GM18507 (cell line): ENCODE measurements around the gene ABCG4.
"Not testable (repeated sequence)": the region's sequence is repeated elsewhere in the genome, so short reads cannot be mapped to it uniquely, and the experiment has no call there.

ENCODE experiments used
- DNase-seq: peaks from one replicate; pipeline ENCODE4 v3.0.0; 2011; ENCODE audit warnings: low read depth; ENCODE audit not compliant: insufficient read length; ENCODE audit errors: extremely low spot score
- FAIRE-seq: peaks from 2 replicates; lab custom pipeline; 2011; peaks lifted over from hg19 to GRCh38; lab: Jason Lieb, UNC

The ABCG4 gene

DNA sequence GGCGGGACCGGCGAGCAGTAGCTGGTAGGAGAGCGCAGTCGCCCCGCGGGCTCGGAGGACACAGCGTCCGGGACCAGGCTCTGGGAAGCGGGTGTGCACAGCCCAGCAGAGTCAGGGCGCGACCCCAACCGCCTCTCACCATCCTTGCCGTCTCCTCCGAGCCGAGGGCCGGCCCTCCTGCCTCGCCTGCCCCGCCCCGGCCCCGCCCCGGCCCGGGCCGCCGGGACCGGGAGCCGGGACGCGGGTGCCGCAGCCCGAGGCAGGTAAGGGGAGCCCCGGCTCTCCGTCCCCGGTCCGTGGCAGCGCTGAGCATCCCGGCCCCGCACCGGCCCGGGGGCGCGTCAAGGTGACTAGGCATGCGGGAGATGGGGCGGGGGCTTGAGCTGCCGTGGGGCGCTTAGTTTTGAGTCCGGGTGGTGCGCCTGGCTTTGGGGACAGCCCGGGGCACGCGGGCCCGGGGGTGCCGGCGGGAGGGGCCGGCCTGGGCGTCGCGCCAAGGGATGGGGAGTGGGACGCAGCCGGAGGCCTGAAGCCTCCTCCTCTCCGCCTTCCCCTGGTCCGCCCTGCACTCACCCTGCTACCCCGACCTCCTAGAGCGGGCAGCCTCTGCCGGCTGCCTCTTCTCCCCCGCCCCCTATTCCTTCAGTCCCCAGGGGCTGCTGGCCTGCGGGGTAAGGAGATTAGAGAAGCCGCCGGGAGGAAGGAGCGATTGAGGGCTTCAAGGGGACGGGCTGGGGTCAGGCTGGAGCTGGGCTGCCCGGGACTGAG, at the start of gene ABCG4:
TSS of gene ABCG4 (plus strand) at position 35 of the 768 bp plus-strand sequence. CDS start 914 bp downstream, outside the sequence.
- DNase-seq, result no peak

DNA sequence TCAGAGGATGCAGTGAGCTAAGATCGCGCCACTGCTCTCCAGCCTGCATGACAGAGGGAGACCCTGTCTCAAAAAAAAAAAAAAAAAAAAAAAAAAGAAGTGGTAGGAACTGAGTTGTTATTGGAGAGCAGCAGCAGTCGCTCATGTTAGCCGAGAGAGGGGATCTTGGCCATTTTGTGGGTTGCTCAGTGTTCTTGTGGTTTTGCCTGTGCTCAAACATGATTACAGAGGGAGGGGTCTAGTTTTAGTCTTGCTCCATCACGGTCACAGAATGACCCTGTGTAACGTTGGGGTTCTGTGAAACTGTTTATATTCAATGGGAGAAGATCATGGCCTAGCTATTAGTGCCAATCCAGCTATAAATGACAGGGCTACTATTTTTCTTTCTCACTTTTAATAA, 49.1 kb upstream of the ABCG4 start:
- DNase-seq (no peak), FAIRE-seq (no peak)

More for the DNA sequence above, at the start of gene ABCG4:
- FAIRE-seq, result no peak

DNA sequence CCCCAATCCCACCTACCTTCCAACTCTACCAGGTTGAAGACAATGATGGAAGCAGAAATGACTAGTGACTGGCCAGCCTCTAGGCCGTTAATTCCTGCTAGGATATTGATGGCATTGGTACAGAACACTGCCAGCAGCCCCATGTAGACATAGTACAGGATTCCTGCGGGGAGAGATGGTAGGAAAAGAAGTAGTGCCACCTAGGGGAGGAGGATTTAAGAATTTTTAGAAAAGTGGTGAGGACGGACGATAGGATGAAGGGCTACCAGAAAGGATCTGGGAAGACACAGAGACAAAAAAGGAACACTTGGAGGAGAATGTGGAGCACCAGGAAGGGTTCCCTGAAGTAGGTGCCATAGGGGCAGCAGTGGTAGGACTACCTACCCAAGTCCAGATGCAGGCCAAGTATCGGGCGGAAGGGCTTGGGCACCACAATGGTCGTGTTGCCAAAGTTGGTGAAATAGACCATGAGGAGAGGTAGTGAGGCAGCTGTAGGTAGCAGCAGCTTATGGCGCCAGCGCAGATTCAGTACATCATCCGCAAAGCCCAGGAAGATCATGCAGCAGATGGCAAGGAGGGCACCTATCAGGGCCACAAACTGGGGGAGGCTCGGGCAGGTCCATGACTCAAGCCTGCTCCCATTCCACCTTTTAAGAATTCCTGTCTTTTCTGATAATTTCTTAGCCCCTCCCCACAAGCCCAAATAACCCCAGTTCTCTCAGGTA, 48.4 kb upstream of the ABCG4 start:
- FAIRE-seq (peak; percentile 53), DNase-seq (no peak)

DNA sequence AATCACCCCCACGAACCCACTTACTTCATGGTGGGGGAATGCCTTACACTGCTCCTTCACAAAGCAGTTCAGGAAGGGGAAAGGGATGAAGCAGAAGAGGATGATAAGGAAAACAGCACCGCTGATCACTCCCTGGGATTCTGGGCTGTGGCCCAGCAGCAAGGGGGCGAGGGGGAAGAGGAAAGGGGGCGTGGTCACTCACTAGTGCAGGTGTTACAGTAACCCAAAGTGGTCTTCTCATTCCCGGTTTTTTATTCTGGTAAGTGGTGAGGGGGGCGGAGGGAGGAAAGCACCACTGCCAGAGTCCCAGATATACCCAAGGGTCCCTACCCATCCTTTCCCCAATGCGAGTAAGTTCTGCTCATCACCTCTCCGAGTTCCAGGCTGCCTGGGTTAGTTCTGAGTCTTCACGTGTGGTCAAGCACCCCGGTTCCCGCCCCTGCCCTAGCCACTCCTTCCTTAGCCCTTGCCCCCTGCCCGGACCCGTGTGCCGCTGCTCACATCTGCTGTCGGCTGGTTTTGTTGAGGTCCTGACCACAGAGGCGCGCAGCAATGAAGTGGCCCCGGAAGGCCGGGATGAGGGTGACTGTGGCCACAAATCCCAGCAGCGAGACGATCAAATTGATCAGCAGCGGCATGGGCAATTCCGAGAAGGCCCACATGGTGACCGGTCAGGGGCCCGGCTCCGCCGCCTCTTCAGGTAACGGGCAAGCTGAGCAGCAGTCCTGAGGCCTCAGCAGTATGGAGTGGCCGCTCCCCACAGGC, 47.7 kb upstream of the ABCG4 start:
- no peak for DNase-seq
- FAIRE-seq, result no peak

DNA sequence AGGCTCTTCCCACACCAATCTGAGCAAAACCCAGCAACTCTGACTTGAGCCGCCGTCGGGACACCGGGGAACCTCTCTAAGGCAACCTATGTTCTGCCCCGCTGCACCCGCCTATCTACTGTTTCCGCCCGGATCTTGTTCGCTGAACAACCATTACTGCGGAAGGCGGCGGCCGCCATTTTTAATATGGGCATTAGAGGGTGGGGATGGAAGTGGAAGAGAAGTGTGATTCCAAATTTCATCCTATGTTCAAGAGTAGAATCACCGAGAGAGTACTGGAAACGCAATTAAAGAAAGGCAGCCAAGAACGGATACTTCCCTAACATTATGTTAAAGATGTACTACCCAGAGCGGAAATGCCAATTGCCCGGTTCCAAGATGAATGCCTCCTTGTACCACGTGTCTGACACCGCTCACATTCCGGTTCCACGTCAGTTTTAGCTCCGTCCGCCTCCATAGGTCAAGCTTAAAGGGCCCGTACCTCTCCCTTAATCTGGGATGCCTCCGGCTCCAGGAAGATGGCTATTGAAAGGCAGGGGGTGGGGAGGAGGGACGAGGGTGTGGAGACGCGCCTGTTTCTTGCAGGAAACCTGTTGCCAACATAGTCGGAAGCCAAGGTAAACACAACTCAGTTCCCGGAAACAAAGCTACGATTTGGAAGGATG, 47.0 kb upstream of the ABCG4 start, which contains the start of gene DPAGT1:
TSS of gene DPAGT1 (minus strand) at position 95 of the 665 bp plus-strand sequence. CDS start 198 bp downstream, outside the sequence.
- DNase-seq (no peak), FAIRE-seq (peak; percentile 93)

DNA sequence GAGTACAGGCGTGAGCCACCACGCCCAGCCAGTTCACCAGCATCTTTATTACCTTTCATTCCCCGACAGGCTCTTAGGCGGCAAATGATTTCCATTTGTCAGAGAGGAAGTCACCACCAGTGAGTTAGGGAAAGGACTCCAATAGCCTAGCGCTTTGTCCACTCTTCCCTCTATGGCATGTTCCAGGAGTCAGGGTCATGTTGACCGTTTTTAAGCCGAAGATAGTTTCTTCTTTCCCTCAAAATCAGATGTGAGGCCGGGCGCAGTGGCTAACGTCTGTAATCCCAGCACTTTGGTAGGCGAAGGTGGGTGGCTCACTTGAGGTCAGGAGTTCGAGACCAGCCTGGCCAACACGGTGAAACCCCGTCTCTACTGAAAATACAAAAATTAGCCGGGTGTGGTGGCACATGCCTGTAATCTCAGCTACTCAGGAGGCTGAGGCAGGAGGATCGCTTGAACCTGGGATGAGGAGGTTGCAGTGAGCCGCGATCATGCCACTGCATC, 45.6 kb upstream of the ABCG4 start:
- not testable (repeated sequence) for FAIRE-seq, DNase-seq

DNA sequence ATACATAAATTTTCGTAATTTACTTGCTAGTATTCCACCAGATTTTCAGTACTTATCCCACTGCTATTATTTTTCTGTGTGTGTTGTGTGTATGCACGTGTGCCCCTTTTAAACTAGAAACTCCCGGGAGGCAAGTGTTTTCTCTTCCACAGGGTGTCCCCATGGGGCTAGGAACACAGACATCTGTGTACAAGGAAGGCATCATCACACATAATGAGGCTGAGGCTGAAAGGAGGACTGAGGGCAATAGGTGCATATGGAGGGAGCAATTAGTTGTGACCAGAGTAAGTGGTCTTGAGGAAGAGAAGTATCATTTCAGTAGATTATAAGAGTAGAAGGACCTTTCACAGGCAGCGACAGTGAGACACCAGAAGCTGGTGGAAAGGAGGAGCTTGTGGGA, 45.1 kb upstream of the ABCG4 start:
- DNase-seq (no peak), FAIRE-seq (no peak)

DNA sequence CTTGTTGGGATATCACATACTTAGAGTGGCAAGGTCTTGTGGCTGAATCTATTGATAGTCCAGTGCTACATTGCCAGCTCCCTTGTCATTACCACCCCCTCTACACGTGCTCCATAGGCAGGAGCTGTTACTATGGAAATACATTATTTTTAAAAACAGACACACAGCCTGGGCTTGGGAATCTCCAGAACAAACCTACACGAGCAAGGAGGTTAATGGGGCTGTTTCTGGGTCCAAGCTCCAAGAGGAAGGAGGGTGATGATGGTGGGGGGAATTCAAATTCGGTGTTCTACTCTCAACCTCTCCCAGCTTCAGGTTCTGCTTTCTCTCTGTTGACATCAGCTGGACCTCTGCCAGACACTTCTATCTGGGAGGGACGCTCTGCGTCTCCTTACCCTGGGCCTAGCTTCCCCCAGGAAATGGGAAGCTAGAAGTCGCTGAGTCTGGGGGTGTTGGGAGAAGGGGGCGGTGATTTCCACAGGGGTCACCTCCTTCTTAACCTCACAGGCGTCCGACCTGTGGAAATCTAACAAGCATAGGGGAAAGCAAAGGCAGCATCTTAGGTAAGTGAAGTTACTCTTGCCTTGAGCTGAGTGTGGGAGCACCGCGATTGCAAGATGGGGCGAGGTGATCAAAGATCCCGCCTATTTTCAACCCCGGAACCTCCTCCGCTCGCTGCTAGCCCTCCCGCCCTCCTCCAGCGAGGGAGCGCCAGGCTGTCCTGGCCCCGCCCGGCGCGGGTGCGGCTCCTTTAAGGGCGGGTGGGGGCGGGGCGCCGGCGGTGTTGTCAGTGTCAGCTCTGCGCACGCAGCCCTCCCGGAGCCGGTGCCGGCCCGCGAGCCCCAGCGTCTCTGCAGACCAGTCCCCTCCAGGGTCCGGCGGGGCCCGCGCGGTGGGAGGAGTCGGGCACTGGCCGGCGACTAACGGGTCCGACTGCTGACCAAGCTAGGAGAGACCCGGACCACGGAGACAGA, 42.0 kb upstream of the ABCG4 start, which contains the start of gene C2CD2L:
TSS of gene C2CD2L (plus strand) at position 781 of the 974 bp plus-strand sequence. CDS start 398 bp downstream, outside the sequence.
- FAIRE-seq, result peak; percentile 94
- DNase-seq, result peak; percentile 92

DNA sequence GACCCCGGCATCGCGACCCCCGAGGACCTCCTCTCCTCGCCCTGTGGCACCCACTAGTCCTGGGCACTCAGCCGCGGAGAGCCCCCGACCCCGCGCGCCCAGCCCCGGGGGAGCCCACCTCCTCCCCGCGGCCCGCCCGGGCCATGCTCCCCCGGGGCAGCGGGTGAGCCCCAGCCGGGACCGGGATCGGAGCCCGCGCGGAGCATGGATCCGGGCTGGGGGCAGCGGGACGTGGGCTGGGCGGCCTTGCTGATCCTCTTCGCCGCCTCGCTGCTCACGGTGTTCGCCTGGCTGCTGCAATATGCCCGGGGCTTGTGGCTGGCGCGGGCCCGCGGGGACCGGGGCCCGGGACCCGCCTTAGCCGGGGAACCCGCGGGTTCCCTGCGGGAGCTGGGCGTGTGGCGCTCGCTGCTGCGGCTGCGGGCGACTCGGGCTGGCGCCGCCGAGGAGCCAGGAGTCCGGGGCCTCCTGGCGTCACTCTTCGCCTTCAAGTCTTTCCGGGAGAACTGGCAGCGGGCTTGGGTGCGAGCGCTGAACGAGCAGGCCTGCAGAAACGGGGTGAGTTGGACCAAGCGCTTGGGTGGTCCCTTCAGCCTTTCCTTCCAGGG, 41.2 kb upstream of the ABCG4 start:
- DNase-seq (no peak), FAIRE-seq (no peak)

DNA sequence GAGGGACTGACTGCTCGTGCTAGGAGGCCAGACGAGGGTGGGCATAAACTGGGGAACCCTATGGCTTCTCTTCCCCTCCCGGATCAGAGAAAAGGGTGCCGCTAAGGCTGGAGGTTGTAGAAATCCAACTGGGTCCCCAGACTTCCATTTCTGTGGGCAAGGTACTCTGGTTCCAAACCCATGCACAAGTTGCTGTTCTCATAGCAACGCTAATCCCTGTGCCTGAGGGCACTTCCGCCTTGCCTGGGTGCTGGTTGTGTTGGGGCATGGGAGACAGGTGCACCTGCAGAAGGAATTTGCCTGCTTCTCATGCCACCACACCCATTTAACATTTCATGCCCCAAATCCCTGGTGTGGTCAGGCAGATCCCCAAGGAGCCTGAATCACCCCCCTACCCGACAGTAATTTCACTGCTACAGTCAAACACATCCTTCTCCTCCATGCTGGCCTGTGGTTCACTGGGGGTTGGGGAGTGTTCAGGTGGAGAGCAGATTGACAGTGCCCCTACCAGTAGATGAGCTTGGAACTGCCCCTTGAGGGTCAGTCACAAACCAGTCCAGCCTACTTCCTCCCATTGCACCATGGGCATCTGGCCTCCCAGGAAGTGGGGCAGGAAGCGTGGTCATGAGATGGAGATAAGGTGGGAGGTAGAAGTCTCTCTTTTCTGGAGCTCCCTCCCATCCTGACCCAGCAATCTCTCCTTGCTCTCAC, 40.6 kb upstream of the ABCG4 start:
- peak; percentile 68 for FAIRE-seq
- DNase-seq, result no peak

DNA sequence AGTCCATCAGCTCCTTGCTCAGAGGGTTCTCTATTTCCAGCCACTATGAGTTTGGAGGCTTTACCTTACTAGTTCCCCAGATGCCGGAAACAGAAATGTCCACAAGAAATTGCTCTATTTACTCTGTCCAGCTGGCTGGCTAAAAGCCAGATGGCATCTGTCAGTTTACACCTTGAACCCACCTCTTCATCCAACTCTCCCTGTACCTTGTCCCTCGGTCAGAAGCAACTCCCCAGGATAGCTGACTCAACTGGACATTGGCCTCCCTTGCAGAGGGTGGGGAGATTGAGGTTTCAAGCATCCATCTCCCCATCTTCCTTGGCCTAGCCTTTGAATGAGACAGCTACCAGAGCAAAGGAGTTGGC, 40.0 kb upstream of the ABCG4 start:
- FAIRE-seq (no peak), DNase-seq (no peak)

DNA sequence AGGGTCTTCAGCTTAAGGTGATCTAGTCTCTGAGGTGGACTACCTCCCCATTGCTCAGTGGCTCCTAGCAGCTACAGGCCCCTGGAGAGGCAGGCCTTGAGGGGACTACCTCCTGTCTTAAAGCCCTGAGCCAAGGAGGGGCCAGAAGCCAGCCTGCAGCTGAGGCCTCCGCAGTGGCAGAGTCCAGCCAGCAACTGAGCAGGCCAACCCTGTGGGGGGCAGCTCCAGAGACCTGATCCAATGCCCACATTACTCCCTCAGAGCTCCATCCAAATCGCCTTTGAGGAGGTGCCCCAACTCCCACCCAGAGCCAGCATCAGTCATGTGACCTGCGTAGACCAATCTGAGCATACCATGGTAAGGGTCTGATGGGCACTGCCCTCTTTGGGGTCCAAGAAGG, 39.0 kb upstream of the ABCG4 start:
- FAIRE-seq, result no peak
- no peak for DNase-seq

DNA sequence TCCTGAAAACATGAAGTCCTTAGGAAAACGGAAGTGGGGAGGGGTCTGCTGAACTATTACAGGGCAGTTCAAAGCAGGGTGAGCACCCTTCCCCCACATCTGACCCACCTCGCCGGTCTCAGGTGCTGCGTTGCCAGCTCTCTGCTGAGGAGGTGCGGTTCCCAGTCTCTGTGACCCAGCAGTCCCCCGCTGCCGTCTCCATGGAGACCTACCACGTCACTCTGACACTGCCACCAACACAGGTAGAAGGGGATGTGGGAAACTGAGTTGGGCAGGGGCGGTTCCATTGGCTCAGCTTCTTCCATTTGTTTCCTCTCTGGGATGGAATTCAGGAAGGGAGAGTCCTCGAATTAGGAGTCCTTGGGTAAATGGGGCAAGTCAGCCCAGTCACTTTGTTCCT, 38.4 kb upstream of the ABCG4 start:
- DNase-seq, result no peak
- FAIRE-seq, result no peak

DNA sequence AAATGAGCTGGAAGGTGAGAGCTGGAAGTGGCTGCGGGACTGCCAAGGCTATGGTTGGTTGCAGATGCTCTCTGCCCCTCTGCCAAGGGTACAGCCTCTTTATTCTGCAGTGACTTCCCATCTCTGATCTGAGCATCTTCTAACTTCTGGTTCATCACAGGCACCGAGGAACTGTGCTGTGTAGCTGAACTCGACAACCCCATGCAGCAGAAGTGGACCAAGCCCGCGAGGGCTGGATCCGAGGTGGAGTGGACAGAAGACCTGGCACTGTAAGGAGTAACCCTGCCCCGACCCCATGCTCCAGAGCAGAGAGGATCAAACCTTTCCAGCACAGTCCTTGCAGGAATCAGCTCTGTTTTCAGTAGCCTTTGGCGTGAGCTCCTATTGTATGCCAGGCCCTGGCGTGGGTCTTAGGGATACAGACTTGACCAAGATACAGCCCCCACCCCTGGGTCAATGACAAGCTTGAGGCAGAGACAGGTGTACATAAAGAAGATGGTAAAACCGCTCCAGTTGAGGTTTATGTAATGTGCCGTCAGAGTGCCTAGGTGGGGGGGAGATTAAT, 37.4 kb upstream of the ABCG4 start:
- FAIRE-seq (no peak), DNase-seq (no peak)

DNA sequence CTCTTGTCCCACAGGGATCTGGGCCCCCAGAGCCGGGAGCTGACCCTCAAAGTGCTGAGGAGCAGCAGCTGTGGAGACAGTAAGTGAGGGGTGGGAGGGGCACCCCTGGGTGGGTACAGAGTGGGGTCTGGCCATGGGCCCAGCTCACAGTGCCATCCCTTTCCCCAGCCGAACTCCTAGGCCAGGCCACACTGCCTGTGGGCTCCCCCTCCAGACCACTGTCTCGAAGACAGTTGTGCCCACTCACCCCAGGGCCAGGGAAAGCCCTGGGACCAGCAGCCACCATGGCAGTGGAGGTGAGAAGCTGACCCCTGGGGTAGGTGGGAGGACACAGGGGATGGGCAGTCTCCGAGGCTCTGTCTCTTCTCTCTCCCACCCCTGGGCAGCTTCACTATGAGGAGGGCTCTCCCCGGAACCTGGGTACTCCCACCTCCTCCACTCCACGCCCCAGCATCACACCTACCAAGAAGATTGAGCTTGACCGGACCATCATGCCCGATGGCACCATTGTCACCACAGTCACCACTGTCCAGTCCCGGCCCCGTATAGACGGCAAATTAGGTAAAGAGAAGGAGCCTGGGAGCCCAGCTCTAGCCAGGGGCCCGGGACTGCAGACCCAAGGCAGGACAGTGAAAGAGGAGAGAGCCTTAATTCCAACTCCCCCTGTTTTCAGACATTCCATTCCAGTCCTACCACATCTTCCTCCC, 36.4 kb upstream of the ABCG4 start:
- FAIRE-seq, result no peak
- DNase-seq, result no peak

DNA sequence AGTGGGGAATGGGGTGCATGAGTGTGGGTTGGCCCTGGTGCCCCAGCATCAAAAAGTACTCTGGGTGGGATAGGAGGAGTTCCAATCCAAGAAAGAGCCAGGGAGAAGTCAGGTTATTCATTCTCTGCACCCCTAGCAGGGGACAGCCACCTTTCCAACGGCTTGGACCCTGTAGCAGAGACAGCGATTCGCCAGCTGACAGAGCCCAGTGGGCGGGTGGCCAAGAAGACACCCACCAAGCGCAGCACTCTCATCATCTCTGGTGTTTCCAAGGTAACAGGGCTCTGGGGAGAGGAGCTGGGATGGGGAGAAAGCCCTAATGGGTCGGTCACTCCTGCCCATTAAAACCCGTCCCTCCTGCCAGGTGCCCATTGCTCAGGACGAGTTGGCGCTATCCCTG, 35.1 kb upstream of the ABCG4 start:
- FAIRE-seq, result no peak
- no peak for DNase-seq
